Subcutaneous abdominal adipose tissue (tissue), 5 donors: ENCODE data around the gene KLC1.

ENCODE experiments used
- H3K27ac ChIP-seq: one replicate; pipeline ENCODE4 v1.7.0; 2013; ENCODE audit warnings: low read depth, mild to moderate bottlenecking, inconsistent platforms, low read length, moderate library complexity
- H3K27me3 ChIP-seq, 5 donors: one replicate each; pipeline ENCODE4 v1.7.0; 2013; ENCODE audit warnings: low read length in 5 of 5, inconsistent platforms in 1 of 5; ENCODE audit not compliant: control insufficient read depth in 5 of 5, insufficient read depth in 4 of 5
- H3K36me3 ChIP-seq, 5 donors: one replicate each; pipeline ENCODE4 v1.7.0; 2013; ENCODE audit warnings: low read length in 5 of 5; ENCODE audit not compliant: control insufficient read depth in 5 of 5, insufficient read depth in 5 of 5
- H3K4me1 ChIP-seq, 5 donors: one replicate each; pipeline ENCODE4 v1.7.0; 2013; ENCODE audit warnings: low read length in 5 of 5, mild to moderate bottlenecking in 3 of 5, moderate library complexity in 1 of 5; ENCODE audit not compliant: control insufficient read depth in 5 of 5, insufficient read depth in 5 of 5
- H3K4me3 ChIP-seq, 5 donors: one replicate each; pipeline ENCODE4 v1.7.0; 2013; ENCODE audit warnings: low read length in 5 of 5, low read depth in 1 of 5
- H3K9ac ChIP-seq, 5 donors: one replicate each; pipeline ENCODE4 v1.7.0; 2013; ENCODE audit warnings: low read length in 5 of 5, mild to moderate bottlenecking in 4 of 5, moderate library complexity in 3 of 5
- H3K9me3 ChIP-seq, 5 donors: one replicate each; pipeline ENCODE4 v1.7.0; 2013; ENCODE audit warnings: low read length in 5 of 5; ENCODE audit not compliant: control insufficient read depth in 5 of 5
- donor health status: healthy.
- donor health status: healthy.
- donor health status: healthy.
- donor health status: healthy.
- donor health status: healthy.

The KLC1 gene

DNA sequence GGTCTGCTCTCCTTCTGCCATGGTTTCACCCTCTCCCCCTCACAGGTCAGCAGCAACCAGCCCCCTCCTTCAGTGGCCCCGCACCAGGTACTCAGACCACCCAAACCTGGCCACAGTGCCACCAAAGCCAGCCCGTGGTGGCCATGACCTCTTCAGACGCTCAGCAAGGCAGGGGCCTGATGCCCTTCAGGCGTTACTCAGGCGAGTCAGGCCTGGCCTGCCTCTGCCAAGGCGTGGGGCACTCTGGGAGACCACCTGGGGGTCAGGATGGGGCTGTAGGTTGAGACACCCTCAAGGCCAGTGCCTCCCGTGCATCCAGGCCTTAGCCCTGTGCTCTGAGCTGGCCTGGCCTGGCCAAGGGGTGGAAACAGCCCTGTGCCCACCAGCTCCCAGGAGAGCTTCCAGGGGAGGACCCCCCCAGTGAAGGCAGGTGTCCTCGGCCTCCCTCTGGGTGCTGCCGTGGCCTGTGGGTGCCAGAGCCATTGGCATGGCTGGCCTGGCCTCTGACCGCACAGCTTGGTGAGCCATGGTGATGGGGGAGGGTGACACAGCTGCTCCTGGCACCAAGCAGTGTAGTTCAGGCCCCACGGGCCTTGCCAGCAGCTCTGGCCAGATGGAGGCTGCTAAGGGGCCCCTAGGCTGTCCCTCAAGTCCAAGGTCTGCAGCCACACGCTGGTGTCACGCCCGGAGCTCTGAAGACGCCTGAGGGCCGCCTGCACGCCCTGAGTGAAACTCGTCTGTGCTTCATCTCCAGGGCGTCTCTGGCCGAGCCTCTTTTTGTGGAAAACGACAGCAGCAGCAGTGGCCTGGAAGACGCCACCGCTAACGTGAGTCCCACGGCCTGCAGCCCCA lies 71.1 kb downstream of the KLC1 start:
- Histone ChIP-seq H3K9me3 (no peaks in the 10 kb centered on the region), H3K9ac (no peak overlapping the region), H3K27me3 (no peaks in the 10 kb centered on the region), H3K4me1 (peaks cover 10 to 83% (median 74%) of the 10 kb centered on the region in 5 donors), H3K4me3 (peak overlapping the region in 1 of 5 donors; percentile 7), H3K36me3 (peaks cover 0 to 71% (median 41%) of the 10 kb centered on the region in 5 donors), H3K27ac (peak overlapping the region; percentile 50)

DNA sequence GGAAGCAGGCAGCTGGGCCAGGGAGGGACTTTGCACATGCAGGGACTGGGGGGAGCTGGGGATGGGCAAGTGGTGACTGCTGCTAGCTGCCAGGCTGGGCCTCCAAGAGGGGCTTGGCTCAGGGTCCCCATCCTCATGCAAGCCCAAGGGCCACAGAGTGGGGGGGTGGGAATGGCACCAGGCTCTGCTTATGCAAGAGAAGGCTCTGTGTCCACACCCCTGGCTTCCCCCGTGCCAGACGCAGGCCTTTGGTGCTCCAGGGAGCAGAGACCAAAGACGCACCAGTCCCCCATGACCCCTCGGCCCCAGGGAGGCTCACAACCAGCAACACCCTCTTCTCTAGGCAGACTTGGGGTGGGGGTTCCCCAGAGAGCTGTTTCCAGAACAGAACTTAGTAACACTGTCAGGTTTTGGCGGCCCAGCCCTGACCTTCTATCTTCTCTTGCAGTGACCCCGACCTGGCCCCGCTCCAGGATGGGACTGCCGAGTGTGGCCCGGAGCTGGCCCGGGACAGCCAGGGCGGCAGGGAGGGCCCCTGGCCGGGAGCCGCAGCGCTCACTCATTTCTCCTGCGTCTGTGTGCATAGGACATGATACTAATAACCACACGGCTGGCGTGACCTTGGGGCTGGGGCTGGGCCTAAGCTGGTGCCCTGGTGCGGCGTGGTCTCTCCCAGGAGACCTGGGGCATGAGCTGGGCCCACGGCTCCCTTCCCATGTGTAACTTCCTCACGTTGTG lies 71.9 kb downstream of the KLC1 start:
- no peaks in the 10 kb centered on the region for H3K27me3 ChIP-seq
- H3K4me3 ChIP-seq = no peak overlapping the region
- no peak overlapping the region for H3K9ac ChIP-seq
- peaks cover 10 to 86% (median 70%) of the 10 kb centered on the region in 5 donors for H3K4me1 ChIP-seq
- H3K27ac ChIP-seq = peak overlapping the region; percentile 50
- no peaks in the 10 kb centered on the region for H3K9me3 ChIP-seq
- peaks cover 0 to 70% (median 45%) of the 10 kb centered on the region in 5 donors for H3K36me3 ChIP-seq

DNA sequence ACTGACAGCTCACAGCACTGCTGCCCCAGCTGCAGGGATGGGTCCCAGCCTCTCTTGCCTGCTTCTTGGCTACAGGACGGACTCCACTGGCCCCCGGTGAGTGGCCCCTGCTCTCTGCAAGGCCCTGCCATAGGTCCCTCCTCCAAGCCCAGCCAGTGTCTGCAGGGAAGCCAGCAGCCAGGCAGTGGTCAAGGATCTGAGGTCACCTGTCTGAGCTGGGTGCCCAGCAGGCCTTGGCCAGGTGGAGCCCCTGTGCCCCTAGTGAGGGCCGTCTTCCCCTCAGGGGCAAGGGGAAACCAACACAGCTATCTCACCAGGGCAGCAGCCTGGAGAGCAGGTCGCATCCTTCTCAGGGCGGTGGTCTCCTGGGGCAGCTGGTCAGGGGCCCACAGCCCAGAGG lies 73.1 kb downstream of the KLC1 start:
- Histone ChIP-seq H3K9me3 (no peaks in the 10 kb centered on the region), H3K9ac (no peak overlapping the region), H3K36me3 (peaks cover 0 to 80% (median 49%) of the 10 kb centered on the region in 5 donors), H3K27ac (no peak overlapping the region), H3K27me3 (no peaks in the 10 kb centered on the region), H3K4me3 (no peak overlapping the region), H3K4me1 (peaks cover 6 to 83% (median 62%) of the 10 kb centered on the region in 5 donors)

DNA sequence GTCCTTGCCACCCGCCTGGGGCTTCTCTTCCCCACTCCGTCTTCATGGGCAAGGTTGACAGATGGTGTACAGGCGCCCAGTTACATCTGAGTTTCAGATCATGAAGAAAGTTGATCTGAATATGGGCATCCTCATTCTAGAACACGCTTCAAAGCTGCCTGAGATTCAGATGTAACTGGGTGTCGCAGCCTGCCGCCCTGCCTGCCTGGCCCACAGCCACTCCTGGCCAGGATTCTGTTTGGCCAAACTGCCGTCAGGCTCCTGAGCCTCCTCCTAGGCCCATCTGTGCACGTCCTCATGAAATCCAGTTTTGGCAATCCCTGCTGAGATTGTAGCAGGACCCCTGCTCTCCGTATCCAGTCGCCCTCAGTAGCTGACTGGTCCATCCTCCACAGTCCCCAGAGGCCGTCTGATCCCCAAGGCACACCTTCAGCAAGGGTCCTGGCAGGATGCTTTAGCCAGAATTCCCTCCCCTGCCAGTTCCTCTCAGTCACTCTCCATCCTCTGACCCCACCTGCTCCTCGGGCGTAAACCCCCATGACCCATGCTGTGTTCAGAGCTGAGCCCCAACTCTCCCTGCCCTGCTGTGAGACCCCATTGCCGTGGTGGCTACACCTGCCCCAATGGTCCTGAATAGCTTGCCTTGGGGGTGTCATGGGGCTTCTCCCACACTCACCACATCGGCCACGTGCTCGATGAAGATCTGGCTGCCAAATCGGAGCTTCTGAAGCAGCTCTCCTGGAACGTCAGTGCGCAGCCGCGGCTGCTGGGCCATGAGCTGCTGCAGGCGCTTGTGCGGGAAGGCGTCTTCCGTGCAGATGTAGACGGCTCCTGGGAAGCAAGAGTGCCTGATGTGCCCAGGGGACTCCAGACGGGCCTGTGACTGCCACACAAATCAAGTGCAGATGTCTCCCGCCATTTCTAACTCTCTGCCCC lies 73.8 kb downstream of the KLC1 start:
- Histone ChIP-seq H3K4me3 (no peak overlapping the region), H3K27me3 (no peaks in the 10 kb centered on the region), H3K9me3 (no peaks in the 10 kb centered on the region), H3K36me3 (peaks cover 0 to 81% (median 52%) of the 10 kb centered on the region in 5 donors), H3K9ac (no peak overlapping the region), H3K4me1 (peaks cover under 1 to 76% (median 55%) of the 10 kb centered on the region in 5 donors), H3K27ac (no peak overlapping the region)

DNA sequence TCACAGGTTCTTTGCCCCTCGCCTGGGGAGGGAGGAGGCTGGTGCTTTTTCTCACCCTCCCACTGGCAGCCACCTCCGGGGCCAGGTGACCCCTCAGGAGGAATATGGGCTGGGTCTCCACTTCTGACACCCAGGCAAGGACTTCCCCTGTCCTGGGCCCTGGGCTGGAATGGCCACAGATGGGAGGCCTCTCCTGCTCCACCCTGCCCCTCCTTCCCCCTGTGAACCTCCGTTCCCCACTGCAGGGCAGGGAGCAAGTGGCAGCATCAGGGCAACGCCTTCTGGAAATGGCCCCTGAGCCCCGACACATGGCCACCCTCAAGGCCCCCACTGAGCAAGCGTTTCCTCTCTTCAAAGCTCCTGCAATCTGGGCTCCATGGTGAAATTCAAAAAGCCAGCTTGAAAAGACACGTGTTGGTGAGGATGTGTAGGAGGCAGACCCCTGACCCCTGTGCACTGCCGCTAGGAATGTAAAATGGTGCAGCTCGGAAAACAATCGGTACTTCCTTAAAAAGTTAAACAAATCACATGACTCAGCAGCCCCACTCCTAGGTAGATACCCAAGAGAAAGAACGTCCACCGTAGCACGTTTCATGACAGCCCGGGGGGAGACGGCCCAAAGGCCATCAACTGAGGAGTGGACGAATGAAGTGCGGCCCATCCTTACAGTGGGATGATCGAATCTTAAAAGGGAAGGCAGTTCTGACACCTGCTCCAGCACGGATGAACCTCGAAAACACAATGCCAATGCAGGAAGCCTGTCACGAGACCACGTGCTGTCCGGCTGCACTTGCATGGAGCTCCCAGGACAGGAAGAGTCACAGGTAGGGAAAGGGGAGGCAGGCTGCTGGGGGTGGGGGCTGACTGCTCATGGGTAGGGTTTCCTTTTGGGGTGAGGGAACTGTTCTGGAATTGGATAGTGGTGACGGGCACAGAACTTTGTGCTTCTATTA lies 74.7 kb downstream of the KLC1 start:
- peaks cover 0 to 78% (median 58%) of the 10 kb centered on the region in 5 donors for H3K36me3 ChIP-seq

DNA sequence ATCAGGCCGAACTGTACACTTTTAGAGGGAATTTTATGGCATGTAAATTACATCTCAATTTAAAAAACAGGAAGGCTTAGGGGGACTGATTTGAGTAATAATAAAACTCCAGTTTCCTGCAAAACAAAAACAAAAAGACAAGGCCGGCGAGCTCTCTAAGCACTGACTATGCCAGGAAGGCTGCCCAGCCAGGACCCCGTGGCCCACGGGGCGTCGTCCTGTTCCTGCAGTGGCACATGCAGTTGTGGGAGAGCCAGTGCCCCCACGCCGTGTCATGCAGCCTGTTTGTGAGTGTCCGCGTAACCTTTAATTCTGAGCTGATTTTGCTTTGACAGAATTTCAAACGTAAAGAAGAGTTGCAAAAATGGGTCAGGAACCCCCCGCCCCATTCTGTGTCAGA lies 75.7 kb downstream of the KLC1 start:
- Histone ChIP-seq H3K27me3 (no peaks in the 10 kb centered on the region), H3K4me3 (no peak overlapping the region), H3K36me3 (peaks cover 0 to 68% (median 48%) of the 10 kb centered on the region in 5 donors), H3K27ac (no peak overlapping the region), H3K9me3 (no peaks in the 10 kb centered on the region), H3K4me1 (peaks cover 0 to 72% (median 45%) of the 10 kb centered on the region in 5 donors), H3K9ac (peak overlapping the region in 1 of 5 donors; percentile 13)

More for the DNA sequence above, 74.7 kb downstream of the KLC1 start:
- Histone ChIP-seq H3K9ac (peak overlapping the region in 1 of 5 donors; percentile 53), H3K27me3 (no peaks in the 10 kb centered on the region), H3K27ac (no peak overlapping the region), H3K4me3 (peak overlapping the region in 1 of 5 donors; percentile 14), H3K9me3 (no peaks in the 10 kb centered on the region), H3K4me1 (peaks cover 0 to 72% (median 52%) of the 10 kb centered on the region in 5 donors)

DNA sequence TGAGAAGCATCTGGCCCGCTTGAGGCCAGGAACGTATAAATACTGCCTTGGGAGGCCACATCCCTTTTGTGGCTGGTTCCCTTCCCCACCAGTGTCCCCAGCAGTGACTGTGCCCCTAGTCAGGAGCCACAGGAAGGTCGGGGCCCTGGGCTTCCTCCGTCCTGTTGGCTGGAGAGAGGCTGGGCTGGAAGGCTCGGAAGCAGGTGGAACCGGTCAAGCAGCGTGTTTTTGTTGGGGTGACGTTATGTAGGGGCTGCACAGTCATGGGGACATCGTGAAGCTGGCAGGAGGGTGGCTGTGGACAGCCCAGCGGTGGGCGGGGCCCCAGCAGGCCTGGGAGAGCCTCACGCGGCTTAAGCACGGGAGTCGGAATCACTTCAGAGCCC lies 76.1 kb downstream of the KLC1 start:
- Histone ChIP-seq H3K9ac (peak overlapping the region in 1 of 5 donors; percentile 13), H3K4me1 (peaks cover 0 to 68% (median 41%) of the 10 kb centered on the region in 5 donors), H3K36me3 (peaks cover 0 to 63% (median 46%) of the 10 kb centered on the region in 5 donors), H3K27me3 (no peaks in the 10 kb centered on the region), H3K9me3 (no peaks in the 10 kb centered on the region), H3K27ac (no peak overlapping the region), H3K4me3 (no peak overlapping the region)

DNA sequence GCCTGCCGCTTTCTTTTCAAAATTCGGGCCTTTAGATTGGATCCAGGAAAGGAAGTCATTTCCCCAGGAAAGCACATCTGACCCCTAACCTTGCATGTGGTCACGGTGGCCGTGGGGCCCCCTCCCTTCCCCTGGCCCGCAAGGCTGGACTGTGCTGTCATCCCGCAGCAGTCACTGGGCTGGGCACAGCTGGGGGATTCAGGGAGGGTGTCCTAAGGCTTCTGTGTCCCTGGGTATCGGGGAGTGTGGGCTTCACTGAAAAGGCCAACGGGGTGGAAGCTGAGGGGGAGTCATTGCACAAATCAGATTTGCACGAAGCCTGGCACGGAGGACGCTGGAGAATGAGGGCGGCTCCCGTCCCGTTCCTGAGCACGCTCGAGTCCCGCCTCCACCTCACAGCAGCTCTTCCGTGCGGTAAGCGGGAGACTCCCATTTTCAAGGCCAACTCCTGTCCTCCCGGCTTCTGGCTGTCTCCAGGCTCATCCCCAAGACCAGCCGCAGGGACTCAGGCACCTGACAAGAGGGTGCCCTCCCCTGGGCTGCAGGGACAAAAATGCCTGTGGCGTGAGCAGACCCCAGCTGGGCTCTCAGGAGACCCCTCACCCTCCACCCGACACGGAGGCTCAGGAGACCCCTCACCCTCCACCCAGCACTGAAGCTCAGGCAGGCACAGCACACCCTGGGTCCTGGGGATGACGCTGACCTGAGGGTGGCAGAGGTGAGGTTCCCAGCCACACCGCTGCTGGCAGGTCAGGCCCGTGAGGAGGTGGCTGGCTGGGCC lies 76.7 kb downstream of the KLC1 start:
- Histone ChIP-seq H3K4me3 (peak overlapping the region in 3 of 5 donors; percentile 6 to 21 (median 18)), H3K9me3 (no peaks in the 10 kb centered on the region), H3K27ac (peak overlapping the region; percentile 16), H3K9ac (no peak overlapping the region), H3K27me3 (no peaks in the 10 kb centered on the region), H3K36me3 (peaks cover 0 to 58% (median 44%) of the 10 kb centered on the region in 5 donors), H3K4me1 (peaks cover 0 to 62% (median 35%) of the 10 kb centered on the region in 5 donors)
